B cell (primary cell): ENCODE data around the gene ECE1. TPM values are rescaled to one million over a fixed set of nuclear protein-coding genes. Genes with fewer than 3 reads are reported as not detected.

Experiments used
- ATAC-seq: fragments of 200-7000 bp; cut with Tn5 transposase; one replicate; pipeline ENCODE4 v1.10.0; 2021; ENCODE audit warnings: low read depth, mild to moderate bottlenecking, moderate number of reproducible peaks, moderate library complexity
- CTCF ChIA-PET: fragments of 350-600 bp; sonication (Branson Sonifier 250); formaldehyde crosslinking; loops from one replicate; lab custom pipeline; 2021; ENCODE audit warnings: antibody characterized with exemption, inconsistent platforms; lab: Charles Lee
- POLR2A ChIA-PET: fragments of 350-600 bp; sonication (Branson Sonifier 250); formaldehyde crosslinking; loops from one replicate; lab custom pipeline; 2021; ENCODE audit warnings: antibody characterized with exemption; lab: Charles Lee
- DNase-seq: peaks from one replicate; pipeline ENCODE4 v3.0.0; 2013
- H2AFZ ChIP-seq: 2 replicates; pipeline ENCODE4 v1.6.1; 2012; ENCODE audit warnings: mild to moderate bottlenecking, low read depth, low read length; ENCODE audit not compliant: insufficient read depth, poor library complexity, severe bottlenecking
- H3K27ac ChIP-seq, 2 donors: 1 replicate in 1 of 2; 2 replicates in 1 of 2; pipeline ENCODE4 v1.5.1; 2012 to 2013; ENCODE audit warnings: low read length in 2 of 2, mild to moderate bottlenecking in 2 of 2, moderate library complexity in 1 of 2
- H3K27me3 ChIP-seq, 4 experiments: fragments of 200-600 bp in 1 of 4; sonication (generic) in 1 of 4; replicated peaks in 1 of 4; 1 replicate in 2 of 4; 2 replicates in 2 of 4; pipeline versions ENCODE4 v1.6.1 to v1.7.0; 2013 to 2016; ENCODE audit warnings: low read length in 3 of 4, mild to moderate bottlenecking in 2 of 4, mixed read lengths in 1 of 4, moderate library complexity in 1 of 4; ENCODE audit not compliant: insufficient read depth in 4 of 4, control insufficient read depth in 3 of 4; ENCODE audit errors: control extremely low read depth in 1 of 4
- H3K36me3 ChIP-seq, 2 experiments: replicated peaks in 1 of 2; 1 replicate in 1 of 2; 2 replicates in 1 of 2; pipeline versions ENCODE4 v1.6.1 to v1.7.1; 2013; ENCODE audit warnings: low read length in 1 of 2; ENCODE audit not compliant: insufficient read depth in 2 of 2, control insufficient read depth in 1 of 2; ENCODE audit errors: control extremely low read depth in 1 of 2, extremely low read depth in 1 of 2
- H3K4me1 ChIP-seq, 2 donors: fragments of 200-600 bp in 1 of 2; sonication (generic) in 1 of 2; 1 replicate in 1 of 2; 2 replicates in 1 of 2; pipeline versions ENCODE4 v1.5.1 to v1.6.1; 2013 to 2017; ENCODE audit warnings: low read length in 2 of 2; ENCODE audit not compliant: control insufficient read depth in 2 of 2, insufficient read depth in 2 of 2
- H3K4me2 ChIP-seq: replicated peaks from 2 replicates; pipeline ENCODE3; 2012; ENCODE audit warnings: mild to moderate bottlenecking, low read depth, low read length; ENCODE audit not compliant: poor library complexity, severe bottlenecking
- H3K4me3 ChIP-seq, 5 experiments: fragments of 200-600 bp in 1 of 5; sonication (generic) in 1 of 5; 1 replicate in 3 of 5; 2 replicates in 2 of 5; pipeline versions ENCODE4 v1.5.1 to v1.7.0; 2011 to 2016; ENCODE audit warnings: low read length in 4 of 5, mild to moderate bottlenecking in 4 of 5, low read depth in 2 of 5, control low read depth in 1 of 5, moderate library complexity in 1 of 5; ENCODE audit not compliant: insufficient read depth in 1 of 5; ENCODE audit errors: control extremely low read depth in 1 of 5, extremely low read depth in 1 of 5
- H3K79me2 ChIP-seq: fragments of 200-600 bp; sonication (generic); one replicate; pipeline ENCODE4 v1.6.0; 2016; ENCODE audit warnings: low read length; ENCODE audit not compliant: control insufficient read depth, insufficient read depth
- H3K9ac ChIP-seq: fragments of 200-600 bp; sonication (generic); 2 replicates; pipeline ENCODE4 v1.6.1; 2017; ENCODE audit warnings: mild to moderate bottlenecking, low read length, moderate library complexity
- H3K9me3 ChIP-seq, 3 donors: one replicate each; pipeline versions ENCODE4 v1.6.1 to v1.7.1; 2013; ENCODE audit warnings: low read length in 2 of 3; ENCODE audit not compliant: control insufficient read depth in 2 of 3, insufficient read depth in 1 of 3; ENCODE audit errors: control extremely low read depth in 1 of 3
- H4K20me1 ChIP-seq: 2 replicates; pipeline ENCODE4 v1.6.0; 2012; ENCODE audit warnings: mild to moderate bottlenecking, low read length; ENCODE audit not compliant: insufficient read depth, control insufficient read depth, poor library complexity, severe bottlenecking
- H3K27ac Mint-ChIP-seq: one replicate; pipeline ENCODE4 v1.8.0; 2021; ENCODE audit warnings: mixed read lengths
- H3K27me3 Mint-ChIP-seq: one replicate; pipeline ENCODE4 v1.8.0; 2021; ENCODE audit warnings: mixed read lengths
- H3K4me1 Mint-ChIP-seq: one replicate; pipeline ENCODE4 v1.8.0; 2021; ENCODE audit warnings: mixed read lengths
- H3K4me3 Mint-ChIP-seq: one replicate; pipeline ENCODE4 v1.8.0; 2021; ENCODE audit warnings: mixed read lengths
- H3K9me3 Mint-ChIP-seq: one replicate; pipeline ENCODE4 v1.8.0; 2022; ENCODE audit warnings: mixed read lengths; ENCODE audit not compliant: insufficient read depth
- EZH2 ChIP-seq: IDR thresholded peaks from 2 replicates; pipeline ENCODE4 v1.6.1; 2012; ENCODE audit warnings: borderline replicate concordance, low read depth, mild to moderate bottlenecking, moderate library complexity, low read length; ENCODE audit not compliant: insufficient read depth, poor library complexity, severe bottlenecking
- WGBS: methylation state at CpG from one replicate; pipeline ENCODE4 v1.1.5; 2013; ENCODE audit warnings: missing lambda C conversion rate; ENCODE audit not compliant: insufficient coverage; 5-methylcytosine and 5-hydroxymethylcytosine counted together
- intact Hi-C: fragments of 100-400 bp; cut with micrococcal nuclease; formaldehyde crosslinking; loops from one replicate; pipeline ENCODE4 v1.10.0; 2022
- polyA plus RNA-seq: library from polyadenylated mRNA; depleted of rRNA; stranded (reverse); fragments of >200 nt; gene quantifications from 2 replicates; pipeline ENCODE4 v1.2.3, GENCODE V29; 2012
- total RNA-seq, 2 donors: library from RNA; stranded (reverse); fragments of 120-200 nt in 1 of 2; gene quantifications; 1 replicate in 1 of 2; 2 replicates in 1 of 2; pipeline versions ENCODE4 v1.2.3 to v1.2.4, GENCODE V29; 2013 to 2022
- TF ChIP-seq, protein P1 (sequence below): fragments of 200-600 bp; IDR thresholded peaks from one replicate; pipeline ENCODE4 v1.8.0; 2022; ENCODE audit warnings: antibody characterized with exemption, mild to moderate bottlenecking

Gene ECE1
- total and polyA plus RNA-seq, 2 donors (not counting 1 experiment from before 2014, with no cell fraction given) = 46.7 to 133 TPM

DNA sequence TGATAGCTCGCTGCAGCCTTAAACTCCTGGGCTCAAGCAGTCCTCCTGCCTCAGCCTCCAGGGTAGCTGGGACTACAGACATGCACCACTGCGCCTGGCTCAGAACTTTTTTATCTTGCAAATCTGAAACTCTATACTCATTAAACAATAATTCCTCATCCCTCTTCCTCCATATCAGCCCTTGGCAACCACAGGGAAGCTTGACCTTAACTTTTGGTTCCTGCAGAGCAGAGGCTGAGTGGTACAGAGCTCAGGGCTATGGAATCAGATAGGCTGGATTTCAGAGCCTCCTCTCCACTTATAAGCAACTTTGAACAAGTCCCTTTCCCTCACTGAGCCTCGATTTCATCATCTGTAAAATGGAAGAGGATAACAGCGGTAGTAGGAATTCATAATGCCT lies 47.4 kb downstream of the ECE1 start:
- Mint-ChIP-seq H3K27me3 (no peaks in the 10 kb centered on the region), H3K4me1 (no peaks in the 10 kb centered on the region), H3K27ac (no peak overlapping the region), H3K4me3 (no peak overlapping the region), H3K9me3 (peaks cover 3% of the 10 kb centered on the region)
- CTCF ChIA-PET = interaction anchor here (1.2 to 5.0 kb wide), 5 partner anchors 9 to 126 kb away, joined by 4 to 38 read pairs (median 29); no protein-coding TSS in a partner anchor
- Histone ChIP-seq H3K36me3 (peaks cover 3 to 88% of the 10 kb centered on the region in 2 experiments), H3K4me2 (no peak overlapping the region), H3K9me3 (no peaks in the 10 kb centered on the region), H3K4me1 (no peaks in the 10 kb centered on the region), H3K27ac (no peak overlapping the region), H3K79me2 (no peaks in the 10 kb centered on the region), H3K9ac (no peak overlapping the region), H2AFZ (no peak overlapping the region), H3K4me3 (no peak overlapping the region), H4K20me1 (peaks cover 6% of the 10 kb centered on the region), H3K27me3 (no peaks in the 10 kb centered on the region)
- intact Hi-C loops = no loop called here
- ATAC-seq = no peak
- 95% methylated on average over 2 of the region's 4 CpGs for WGBS
- DNase-seq = no peak
- POLR2A ChIA-PET = no interaction called here
- TF ChIP-seq, protein P1, sequence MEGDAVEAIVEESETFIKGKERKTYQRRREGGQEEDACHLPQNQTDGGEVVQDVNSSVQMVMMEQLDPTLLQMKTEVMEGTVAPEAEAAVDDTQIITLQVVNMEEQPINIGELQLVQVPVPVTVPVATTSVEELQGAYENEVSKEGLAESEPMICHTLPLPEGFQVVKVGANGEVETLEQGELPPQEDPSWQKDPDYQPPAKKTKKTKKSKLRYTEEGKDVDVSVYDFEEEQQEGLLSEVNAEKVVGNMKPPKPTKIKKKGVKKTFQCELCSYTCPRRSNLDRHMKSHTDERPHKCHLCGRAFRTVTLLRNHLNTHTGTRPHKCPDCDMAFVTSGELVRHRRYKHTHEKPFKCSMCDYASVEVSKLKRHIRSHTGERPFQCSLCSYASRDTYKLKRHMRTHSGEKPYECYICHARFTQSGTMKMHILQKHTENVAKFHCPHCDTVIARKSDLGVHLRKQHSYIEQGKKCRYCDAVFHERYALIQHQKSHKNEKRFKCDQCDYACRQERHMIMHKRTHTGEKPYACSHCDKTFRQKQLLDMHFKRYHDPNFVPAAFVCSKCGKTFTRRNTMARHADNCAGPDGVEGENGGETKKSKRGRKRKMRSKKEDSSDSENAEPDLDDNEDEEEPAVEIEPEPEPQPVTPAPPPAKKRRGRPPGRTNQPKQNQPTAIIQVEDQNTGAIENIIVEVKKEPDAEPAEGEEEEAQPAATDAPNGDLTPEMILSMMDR = no peak
- no peak for TF ChIP-seq EZH2

DNA sequence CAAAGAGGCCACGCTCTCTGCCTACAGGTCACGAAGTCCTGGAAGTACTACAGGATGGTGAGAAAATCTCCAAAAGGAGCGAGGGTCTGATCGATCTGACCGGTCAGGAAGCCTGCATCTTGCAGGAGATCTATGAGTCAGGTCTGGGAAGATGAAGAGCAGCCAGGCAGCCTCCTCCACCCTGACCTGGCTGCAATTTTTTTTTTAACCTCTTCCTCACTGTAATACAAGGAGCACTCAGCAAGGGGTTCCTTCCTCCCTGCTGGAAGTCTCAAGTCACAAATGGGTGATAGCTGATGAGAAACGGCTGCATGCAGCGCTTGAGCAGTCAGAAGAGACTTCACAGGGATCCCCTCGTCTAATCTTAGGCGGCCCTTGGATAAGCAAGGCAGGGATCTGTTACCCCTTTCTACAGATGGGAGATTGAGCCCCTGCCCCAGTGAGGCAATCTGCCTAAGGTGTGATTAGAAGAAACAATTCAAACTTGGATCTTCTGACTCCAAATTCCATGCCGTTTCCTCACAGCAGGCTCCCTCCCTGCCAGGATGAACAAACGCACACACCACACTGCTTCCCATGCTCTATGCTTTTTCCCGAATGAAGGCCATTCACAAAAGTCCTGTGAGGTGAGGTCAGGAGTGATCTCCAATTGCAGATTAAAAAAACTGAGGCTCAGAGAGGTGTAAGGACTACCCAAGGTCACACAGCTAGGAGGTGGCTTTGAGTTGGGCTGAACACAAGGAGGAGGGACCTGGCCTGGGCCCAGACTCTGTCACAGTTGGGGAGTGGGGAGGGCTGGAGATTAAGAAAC lies 48.3 kb downstream of the ECE1 start:
- H3K4me2 ChIP-seq = no peak overlapping the region
- 91% methylated on average over 8 of the region's 12 CpGs for WGBS
- H3K27me3 ChIP-seq = no peaks in the 10 kb centered on the region
- peaks cover 6% of the 10 kb centered on the region for H4K20me1 ChIP-seq
- H3K9me3 ChIP-seq = no peaks in the 10 kb centered on the region
- Mint-ChIP-seq H3K4me3 (no peak overlapping the region), H3K4me1 (no peaks in the 10 kb centered on the region), H3K27me3 (no peaks in the 10 kb centered on the region), H3K9me3 (peaks cover 3% of the 10 kb centered on the region), H3K27ac (no peak overlapping the region)
- peaks cover 3 to 89% of the 10 kb centered on the region in 2 experiments for H3K36me3 ChIP-seq
- H3K9ac ChIP-seq = no peak overlapping the region
- H3K27ac ChIP-seq = no peak overlapping the region
- DNase-seq = no peak
- TF ChIP-seq EZH2 = no peak
- TF ChIP-seq, protein P1 = no peak
- H3K4me1 ChIP-seq = no peaks in the 10 kb centered on the region
- no peak for ATAC-seq
- ChIA-PET POLR2A (no interaction called here), CTCF (interaction anchor here (0.6 to 5.0 kb wide), 4 partner anchors 25 to 127 kb away, joined by 4 to 33 read pairs (median 5); no protein-coding TSS in a partner anchor)
- intact Hi-C loops = no loop called here
- no peaks in the 10 kb centered on the region for H3K79me2 ChIP-seq
- H2AFZ ChIP-seq = no peak overlapping the region
- no peak overlapping the region for H3K4me3 ChIP-seq
